Pancreas (tissue), 10 donors: ENCODE data around the gene SERPINH1. TPM values are rescaled to one million over a fixed set of nuclear protein-coding genes. Genes with fewer than 3 reads are reported as not detected.
A peak's percentile ranks its signal among the peaks of the same experiment; 100 is the strongest.

ENCODE experiments used
- ATAC-seq, 4 donors: fragments of 200-7000 bp; cut with Tn5 transposase; one replicate each; pipeline versions ENCODE4 v1.8.0 to v1.9.1; 2020; ENCODE audit warnings: mild to moderate bottlenecking in 4 of 4, moderate library complexity in 4 of 4
- DNase-seq, 6 donors: peaks; one replicate each; pipeline ENCODE4 v3.0.0-alpha.2; 2020
- FAIRE-seq: peaks from 2 replicates; lab custom pipeline; 2012; peaks lifted over from hg19 to GRCh38; lab: Jason Lieb, UNC
- H3K27ac ChIP-seq, 4 donors: fragments of 200-600 bp; sonication (generic); 1 replicate in 3 of 4; 2 replicates in 1 of 4; pipeline versions ENCODE4 v1.5.0 to v1.8.0; 2020
- H3K27me3 ChIP-seq, 4 donors: fragments of 200-600 bp; one replicate each; pipeline ENCODE4 v1.8.0; 2021
- H3K36me3 ChIP-seq, 3 donors: fragments of 200-600 bp; sonication (generic) in 1 of 3; one replicate each; pipeline versions ENCODE4 v1.5.0 to v1.8.0; 2020 to 2021
- H3K4me1 ChIP-seq, 3 donors: fragments of 200-600 bp; one replicate each; pipeline ENCODE4 v1.8.0; 2021
- H3K4me3 ChIP-seq, 4 donors: fragments of 200-600 bp; sonication (generic) in 2 of 4; one replicate each; pipeline versions ENCODE4 v1.5.0 to v1.8.0; 2020 to 2021
- H3K9me3 ChIP-seq, 4 donors: fragments of 200-600 bp; one replicate each; pipeline ENCODE4 v1.8.0; 2021
- WGBS, 2 donors: extraction: QIAGEN DNeasy Blood & Tissue Kit; methylation state at CpG; one replicate each; pipeline ENCODE4 v1.1.7; 2013; 5-methylcytosine and 5-hydroxymethylcytosine counted together
- intact Hi-C, 3 donors: fragments of 100-400 bp; cut with DNase I; formaldehyde crosslinking; loops; one replicate each; pipeline versions ENCODE4 v1.11.1 to v1.14.2; 2022
- polyA plus RNA-seq, 2 donors: library from polyadenylated mRNA; stranded (reverse); fragments of 200-250 nt; gene quantifications; one replicate each; pipeline ENCODE4 v1.2.3, GENCODE V29; 2013
- total RNA-seq, 6 donors: library from RNA; stranded (reverse); fragmentation: NEBNext Ultra II Directional in 4 of 6; extraction: Animal tissue kit (Norgen Biotek cat#: 25700) in 4 of 6; gene quantifications; one replicate each; pipeline versions ENCODE4 v1.2.1 to v1.2.4, GENCODE V29; 2021 to 2023
- TF ChIP-seq, protein P1 (sequence below), 4 donors: fragments of 200-600 bp; sonication (generic) in 3 of 4; IDR thresholded peaks; one replicate each; pipeline versions ENCODE4 v1.5.0 to v1.8.0; 2021; ENCODE audit warnings: antibody characterized with exemption in 4 of 4
- donor health status: healthy with polysubstance abuse.
- donor health status: DM: no; HTN: no; CAD: no; lungs with moderate emphysema.
- donor health status: DM: no; HTN: no; CAD: no.
- donor health status: control.
- donor health status: control.
- donor health status: Bipolar disorder and iron deficiency.
- donor health status: DM: yes; HTN: yes; CAD: no.
- donor health status: DM: no; HTN: no; CAD: no.
- donor health status: DM: no; HTN: no; CAD: no.
- donor health status: DM: yes; HTN: yes; CAD: no.

The SERPINH1 gene
- total and polyA plus RNA-seq, 8 donors, result 9.3 to 87.7 (median 21.1) TPM

DNA sequence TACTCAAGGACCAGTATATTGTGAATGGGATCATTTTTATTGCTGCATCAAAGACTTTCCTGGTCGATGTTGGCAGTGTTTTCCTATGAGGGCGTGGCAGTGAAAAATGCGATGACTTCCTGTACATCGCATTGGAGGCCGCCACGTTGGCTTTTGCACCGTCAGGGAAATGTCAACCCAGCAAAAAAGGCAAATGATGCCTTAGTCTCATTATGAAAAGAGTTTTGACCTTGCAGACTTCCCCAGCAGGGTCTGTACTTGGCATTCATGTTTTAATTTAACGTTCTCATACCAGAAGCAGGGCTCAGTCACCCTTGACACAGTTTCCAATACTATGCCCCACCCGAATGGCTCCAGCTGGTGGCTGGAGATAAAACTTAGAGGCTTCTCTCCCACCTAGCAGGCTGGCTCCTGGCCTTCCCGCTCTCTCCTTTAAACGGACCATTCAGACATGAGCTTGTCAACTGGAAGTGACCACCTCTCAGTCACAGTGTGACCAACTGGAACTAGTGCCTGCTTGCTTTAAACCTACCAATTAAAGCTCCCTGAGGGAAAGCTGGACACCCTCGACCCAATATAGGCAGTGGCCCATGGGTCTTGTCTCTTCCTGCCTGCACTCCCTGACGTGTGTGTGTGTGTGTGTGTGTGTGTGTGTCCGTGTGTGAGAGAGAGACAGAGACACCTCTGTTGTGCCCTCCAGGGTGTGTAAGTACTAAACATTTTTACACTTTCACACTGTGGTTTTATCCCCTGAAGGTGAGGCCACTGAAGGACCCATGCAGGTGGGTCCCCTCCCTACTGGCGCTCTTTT, 27.6 kb upstream of the SERPINH1 start:
- no peak overlapping the region for H3K4me3 ChIP-seq
- H3K27me3 ChIP-seq, result no peaks in the 10 kb centered on the region
- H3K4me1 ChIP-seq, result no peaks in the 10 kb centered on the region
- peak in 1 of 4 donors; percentile 17 for ATAC-seq
- no peaks in the 10 kb centered on the region for H3K36me3 ChIP-seq
- no peak for DNase-seq
- TF ChIP-seq, protein P1, sequence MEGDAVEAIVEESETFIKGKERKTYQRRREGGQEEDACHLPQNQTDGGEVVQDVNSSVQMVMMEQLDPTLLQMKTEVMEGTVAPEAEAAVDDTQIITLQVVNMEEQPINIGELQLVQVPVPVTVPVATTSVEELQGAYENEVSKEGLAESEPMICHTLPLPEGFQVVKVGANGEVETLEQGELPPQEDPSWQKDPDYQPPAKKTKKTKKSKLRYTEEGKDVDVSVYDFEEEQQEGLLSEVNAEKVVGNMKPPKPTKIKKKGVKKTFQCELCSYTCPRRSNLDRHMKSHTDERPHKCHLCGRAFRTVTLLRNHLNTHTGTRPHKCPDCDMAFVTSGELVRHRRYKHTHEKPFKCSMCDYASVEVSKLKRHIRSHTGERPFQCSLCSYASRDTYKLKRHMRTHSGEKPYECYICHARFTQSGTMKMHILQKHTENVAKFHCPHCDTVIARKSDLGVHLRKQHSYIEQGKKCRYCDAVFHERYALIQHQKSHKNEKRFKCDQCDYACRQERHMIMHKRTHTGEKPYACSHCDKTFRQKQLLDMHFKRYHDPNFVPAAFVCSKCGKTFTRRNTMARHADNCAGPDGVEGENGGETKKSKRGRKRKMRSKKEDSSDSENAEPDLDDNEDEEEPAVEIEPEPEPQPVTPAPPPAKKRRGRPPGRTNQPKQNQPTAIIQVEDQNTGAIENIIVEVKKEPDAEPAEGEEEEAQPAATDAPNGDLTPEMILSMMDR (IDR thresholded peaks at IDR 0.05), result no peak
- H3K9me3 ChIP-seq, result no peaks in the 10 kb centered on the region
- no peak for FAIRE-seq
- 48 to 53% methylated on average over 15 of the region's 15 CpGs for WGBS, 2 donors
- intact Hi-C loops, result loop anchor here (5.0 to 10.0 kb wide), 3 partner anchors 90 to 250 kb away; no protein-coding TSS in a partner anchor
- H3K27ac ChIP-seq, result no peak overlapping the region

DNA sequence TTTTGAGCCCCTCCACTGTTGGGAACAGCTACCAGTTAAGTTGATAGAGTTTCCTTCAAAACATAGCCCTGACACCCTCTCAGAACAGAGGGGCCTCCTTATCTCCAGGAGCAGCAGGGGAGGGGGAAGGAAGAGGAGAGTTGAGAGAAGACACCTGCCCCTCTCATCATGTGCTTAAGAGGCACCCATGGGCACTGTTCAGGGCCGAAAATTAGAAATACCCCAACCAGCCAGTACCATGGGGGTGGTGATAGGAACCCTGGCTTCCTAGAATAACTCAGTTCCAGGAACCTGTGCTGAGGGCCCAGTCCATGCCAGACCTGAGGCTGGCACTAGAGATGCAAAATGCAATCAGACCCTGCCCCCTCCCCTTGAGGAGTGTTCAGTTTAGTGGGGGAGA, 27.0 kb upstream of the SERPINH1 start:
- Histone ChIP-seq H3K36me3 (no peaks in the 10 kb centered on the region), H3K27me3 (no peaks in the 10 kb centered on the region), H3K27ac (no peak overlapping the region), H3K4me3 (no peak overlapping the region), H3K4me1 (no peaks in the 10 kb centered on the region), H3K9me3 (no peaks in the 10 kb centered on the region)
- DNase-seq (no peak), ATAC-seq (no peak), FAIRE-seq (no peak)
- WGBS, 2 donors, result 65 to 70% methylated on average over 1 of the region's 1 CpG
- TF ChIP-seq, protein P1 (IDR thresholded peaks at IDR 0.05), result no peak
- intact Hi-C loops, result loop anchor here in 2 of 3 donors (10.0 kb wide), 2 partner anchors 90 to 250 kb away; no protein-coding TSS in a partner anchor

DNA sequence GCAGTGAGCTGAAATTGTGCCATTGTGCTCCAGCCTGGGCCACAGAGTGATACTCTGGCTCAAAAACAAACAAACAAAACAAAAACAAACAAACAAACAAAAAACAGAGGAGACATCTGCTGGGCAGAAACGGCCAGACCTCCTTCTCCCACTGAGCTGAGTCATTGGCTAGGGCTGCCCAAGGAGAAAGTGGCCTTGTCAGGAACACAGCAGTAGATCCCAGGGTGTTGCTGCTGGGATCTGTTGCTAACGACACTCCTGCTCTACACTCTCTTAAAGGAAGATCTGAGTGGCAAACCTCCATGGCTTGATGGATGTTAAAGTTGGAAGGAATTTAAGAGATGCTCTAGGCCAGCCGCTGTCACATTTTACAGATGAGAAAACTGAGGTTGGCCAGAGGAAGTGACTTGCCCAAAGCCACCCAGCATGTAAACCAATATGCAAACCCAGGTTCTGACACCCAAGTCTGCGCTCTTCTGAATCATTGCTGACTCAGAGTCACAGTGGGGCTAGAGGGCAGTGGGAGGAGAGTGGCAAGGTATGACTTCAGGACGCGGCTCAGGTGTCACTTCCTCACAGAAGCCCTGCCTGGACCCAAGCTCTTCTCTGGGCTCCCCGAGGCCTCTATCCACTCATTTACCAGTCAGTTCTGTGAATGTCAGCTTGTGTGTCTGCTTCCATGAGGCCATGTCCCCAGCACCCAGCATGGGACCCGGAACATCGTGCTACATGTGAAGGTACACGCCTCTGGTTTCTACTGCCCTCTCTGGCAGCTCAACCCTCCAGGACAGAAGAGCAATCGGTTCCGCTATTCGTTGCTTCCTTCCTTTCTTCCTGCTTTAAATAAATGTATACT, 25.0 kb upstream of the SERPINH1 start:
- peak in 2 of 4 donors; percentile 11 to 20 for ATAC-seq
- no peaks in the 10 kb centered on the region for H3K27me3 ChIP-seq
- TF ChIP-seq, protein P1 (IDR thresholded peaks at IDR 0.05), result no peak
- no peak for DNase-seq
- no peak for FAIRE-seq
- H3K9me3 ChIP-seq, result no peaks in the 10 kb centered on the region
- H3K4me3 ChIP-seq, result no peak overlapping the region
- H3K4me1 ChIP-seq, result no peaks in the 10 kb centered on the region
- no peaks in the 10 kb centered on the region for H3K36me3 ChIP-seq
- no peak overlapping the region for H3K27ac ChIP-seq
- 75 to 81% methylated on average over 13 of the region's 13 CpGs for WGBS, 2 donors
- intact Hi-C loops, result loop anchor here in 2 of 3 donors (10.0 kb wide), 2 partner anchors 92 to 252 kb away; no protein-coding TSS in a partner anchor

DNA sequence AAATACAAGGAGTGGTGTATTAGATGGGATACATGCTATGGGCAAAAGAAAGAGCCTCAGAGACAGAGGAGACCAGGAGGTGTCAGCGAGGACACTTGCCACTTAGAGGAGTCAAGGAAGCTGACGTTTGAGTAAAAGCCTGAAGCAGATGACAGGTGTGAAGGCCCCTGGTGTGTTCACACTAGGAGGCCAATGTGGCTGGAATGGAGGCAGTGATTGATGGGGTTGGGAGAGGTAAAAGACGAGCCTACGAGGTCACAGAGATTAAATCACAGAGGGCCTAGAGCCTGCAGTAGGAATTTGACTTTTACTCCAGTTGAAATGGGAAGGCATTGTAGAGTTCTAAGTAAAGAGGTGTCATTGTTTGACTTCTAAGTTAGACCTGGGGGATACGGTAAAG, 24.3 kb upstream of the SERPINH1 start:
- TF ChIP-seq, protein P1 (IDR thresholded peaks at IDR 0.05), result no peak
- H3K4me1 ChIP-seq, result no peaks in the 10 kb centered on the region
- intact Hi-C loops, result loop anchor here in 2 of 3 donors (10.0 kb wide), 2 partner anchors 93 to 253 kb away; no protein-coding TSS in a partner anchor

More for the DNA sequence above, 24.3 kb upstream of the SERPINH1 start:
- WGBS, 2 donors, result 67 to 76% methylated on average over 5 of the region's 5 CpGs
- Histone ChIP-seq H3K27me3 (no peaks in the 10 kb centered on the region), H3K4me3 (no peak overlapping the region), H3K36me3 (no peaks in the 10 kb centered on the region), H3K27ac (no peak overlapping the region), H3K9me3 (no peaks in the 10 kb centered on the region)
- no peak for ATAC-seq
- no peak for FAIRE-seq
- no peak for DNase-seq
